Keratinocyte (primary cell): ENCODE results near the gene TGFB1I1. TPM values are rescaled to one million over a fixed set of nuclear protein-coding genes. Genes with fewer than 3 reads are reported as not detected.

Source experiments
- DNase-seq: peaks from one replicate; pipeline ENCODE4 v3.0.0-alpha.2; 2011; ENCODE audit warnings: low read depth, missing footprints, low spot score
- FAIRE-seq: peaks from 2 replicates; lab custom pipeline; 2011; peaks lifted over from hg19 to GRCh38; lab: Jason Lieb, UNC
- H2AFZ ChIP-seq: 2 replicates; pipeline ENCODE4 v1.6.0; 2012; ENCODE audit warnings: low read length, control low read depth, inconsistent platforms; ENCODE audit not compliant: control insufficient read depth
- H3K27ac ChIP-seq: 2 replicates; pipeline ENCODE4 v1.5.1; 2011; ENCODE audit warnings: low read length; ENCODE audit not compliant: control insufficient read depth, insufficient read depth
- H3K27me3 ChIP-seq: 3 replicates; pipeline ENCODE4 v1.6.0; 2011; ENCODE audit warnings: low read length; ENCODE audit not compliant: control insufficient read depth, insufficient read depth; ENCODE audit errors: extremely low read depth
- H3K36me3 ChIP-seq, 2 experiments: 2 replicates in 1 of 2; 3 replicates in 1 of 2; pipeline ENCODE4 v1.5.1; 2011; ENCODE audit warnings: low read length in 2 of 2, mild to moderate bottlenecking in 1 of 2; ENCODE audit not compliant: control insufficient read depth in 2 of 2, insufficient read depth in 2 of 2; ENCODE audit errors: extremely low read depth in 1 of 2
- H3K4me1 ChIP-seq: 3 replicates; pipeline ENCODE4 v1.5.1; 2011; ENCODE audit warnings: low read length; ENCODE audit not compliant: control insufficient read depth, insufficient read depth; ENCODE audit errors: extremely low read depth
- H3K4me2 ChIP-seq: 3 replicates; pipeline ENCODE4 v1.6.0; 2011; ENCODE audit warnings: low read depth, low read length; ENCODE audit not compliant: control insufficient read depth, insufficient read depth; ENCODE audit errors: extremely low read depth
- H3K4me3 ChIP-seq, 3 experiments: fragments of 200-600 bp in 1 of 3; sonication (generic) in 1 of 3; 2 replicates in 2 of 3; 3 replicates in 1 of 3; pipeline ENCODE4 v1.5.1; 2011 to 2016; ENCODE audit warnings: low read length in 3 of 3, mild to moderate bottlenecking in 3 of 3, control low read depth in 2 of 3, inconsistent platforms in 1 of 3, low read depth in 1 of 3, mixed read lengths in 1 of 3, mixed run types in 1 of 3, moderate library complexity in 1 of 3; ENCODE audit not compliant: control insufficient read depth in 2 of 3, insufficient read depth in 2 of 3; ENCODE audit errors: extremely low read depth in 1 of 3
- H3K79me2 ChIP-seq: 2 replicates; pipeline ENCODE4 v1.6.0; 2012; ENCODE audit warnings: low read length; ENCODE audit not compliant: control insufficient read depth, insufficient read depth
- H3K9ac ChIP-seq: 3 replicates; pipeline ENCODE4 v1.6.0; 2011; ENCODE audit warnings: low read length; ENCODE audit not compliant: control insufficient read depth, insufficient read depth; ENCODE audit errors: extremely low read depth
- H3K9me1 ChIP-seq: 3 replicates; pipeline ENCODE4 v1.6.0; 2011; ENCODE audit warnings: low read length; ENCODE audit not compliant: control insufficient read depth, insufficient read depth; ENCODE audit errors: extremely low read depth
- H3K9me3 ChIP-seq: 2 replicates; pipeline ENCODE4 v1.5.1; 2012; ENCODE audit warnings: low read depth, low read length; ENCODE audit not compliant: control insufficient read depth
- H4K20me1 ChIP-seq: 3 replicates; pipeline ENCODE4 v1.6.0; 2011; ENCODE audit warnings: low read length; ENCODE audit not compliant: control insufficient read depth, insufficient read depth; ENCODE audit errors: extremely low read depth
- EZH2 ChIP-seq: IDR thresholded peaks from one replicate; pipeline ENCODE4 v1.6.1; 2012; ENCODE audit warnings: inconsistent platforms, mild to moderate bottlenecking, low read length, moderate library complexity
- dilution Hi-C: fragments of 300-500 bp; cut with MboI; formaldehyde crosslinking; loops from one replicate; pipeline ENCODE4 v1.7.0; 2020; ENCODE audit warnings: low sequenced_read_pairs; ENCODE audit not compliant: extremely low pct_ligation_motif_present
- polyA plus RNA-seq, 5 experiments: library from polyadenylated mRNA; depleted of rRNA in 3 of 5; stranded (reverse) in 3 of 5; stranded (forward) in 1 of 5; unstranded in 1 of 5; fragments of >200 nt; gene quantifications; 1 replicate in 1 of 5; 2 replicates in 3 of 5; 3 replicates in 1 of 5; pipeline versions ENCODE4 v1.2.1 to v1.2.3, GENCODE V29; 2011 to 2012; ENCODE audit warnings: missing spikeins in 2 of 5, low read depth in 1 of 5, low replicate concordance in 1 of 5
- TF ChIP-seq, protein P1 (sequence below), 3 experiments: IDR thresholded peaks in 1 of 3; conservative IDR thresholded peaks in 1 of 3; optimal IDR thresholded peaks in 1 of 3; 2 replicates in 2 of 3; 3 replicates in 1 of 3; pipeline versions ENCODE3 to v1.5.1; 2011; ENCODE audit warnings: low read length in 3 of 3, mild to moderate bottlenecking in 3 of 3, moderate library complexity in 2 of 3, control low read depth in 1 of 3, inconsistent platforms in 1 of 3; ENCODE audit not compliant: insufficient read depth in 2 of 3; ENCODE audit errors: extremely low read depth in 1 of 3

TGFB1I1 gene
- polyA plus RNA-seq, 1 donor (not counting 4 experiments of a cell fraction or from before 2014, with no cell fraction given): 3.7 TPM

DNA sequence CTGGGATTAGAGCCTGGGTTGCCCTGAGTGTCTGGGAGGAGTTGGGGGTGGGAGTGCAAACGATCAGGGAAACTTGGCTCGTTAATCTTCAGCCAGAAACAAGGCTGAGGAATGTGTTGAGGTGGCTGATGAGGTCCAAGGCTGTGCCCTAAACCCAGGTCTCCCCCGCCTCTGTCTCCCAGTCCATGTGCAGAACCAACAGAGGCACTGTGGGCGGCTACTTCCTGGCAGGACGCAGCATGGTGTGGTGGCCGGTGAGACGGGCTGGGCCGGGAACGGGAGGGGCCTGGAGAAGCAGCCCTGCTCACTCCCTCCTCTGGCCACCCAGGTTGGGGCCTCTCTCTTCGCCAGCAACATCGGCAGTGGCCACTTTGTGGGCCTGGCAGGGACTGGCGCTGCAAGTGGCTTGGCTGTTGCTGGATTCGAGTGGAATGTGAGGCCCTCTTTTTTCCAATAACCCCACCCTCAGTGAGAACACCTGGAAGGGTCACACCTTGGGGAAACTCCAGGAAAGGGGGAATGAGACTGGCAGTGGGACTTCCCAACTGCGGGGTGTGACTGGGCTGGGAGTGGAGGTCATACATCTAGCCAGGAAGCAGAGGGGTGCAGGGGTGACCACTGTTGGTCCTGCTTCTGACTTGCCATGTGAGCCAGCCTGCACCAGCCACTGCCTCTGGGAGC is 12.7 kb downstream of the TGFB1I1 start:
- H4K20me1 ChIP-seq: no peaks in the 10 kb centered on the region
- H3K9ac ChIP-seq: no peak overlapping the region
- no peak overlapping the region for H3K27ac ChIP-seq
- no peak overlapping the region for H3K4me3 ChIP-seq
- dilution Hi-C loops: no loop called here
- no peak for TF ChIP-seq EZH2
- H3K4me2 ChIP-seq: no peak overlapping the region
- no peak for FAIRE-seq
- no peak for DNase-seq
- H3K79me2 ChIP-seq: no peaks in the 10 kb centered on the region
- H3K36me3 ChIP-seq: no peaks in the 10 kb centered on the region
- peaks cover 14% of the 10 kb centered on the region for H3K4me1 ChIP-seq
- H3K9me1 ChIP-seq: no peaks in the 10 kb centered on the region
- H3K9me3 ChIP-seq: no peaks in the 10 kb centered on the region
- peaks cover 16% of the 10 kb centered on the region for H3K27me3 ChIP-seq
- no peak overlapping the region for H2AFZ ChIP-seq

DNA sequence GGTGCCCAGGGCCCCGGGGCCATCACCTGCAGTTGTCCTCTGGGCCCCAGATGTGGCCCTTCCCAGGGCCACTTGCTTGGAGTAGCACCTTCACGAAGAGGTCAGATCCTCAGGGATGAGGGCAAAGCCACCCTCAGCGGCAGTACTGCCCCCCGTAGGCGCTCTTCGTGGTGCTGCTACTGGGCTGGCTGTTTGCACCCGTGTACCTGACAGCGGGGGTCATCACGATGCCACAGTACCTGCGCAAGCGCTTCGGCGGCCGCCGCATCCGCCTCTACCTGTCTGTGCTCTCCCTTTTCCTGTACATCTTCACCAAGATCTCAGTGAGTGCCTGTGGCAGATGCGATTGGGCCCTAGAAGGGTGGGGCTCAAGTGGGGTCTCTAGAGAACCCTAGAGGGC is 13.6 kb downstream of the TGFB1I1 start:
- Histone ChIP-seq H3K9me1 (no peaks in the 10 kb centered on the region), H3K9ac (no peak overlapping the region), H3K36me3 (peaks cover 0 to 3% of the 10 kb centered on the region in 2 experiments), H3K9me3 (no peaks in the 10 kb centered on the region), H3K79me2 (no peaks in the 10 kb centered on the region), H3K27me3 (peaks cover 16% of the 10 kb centered on the region), H3K4me1 (peaks cover 14% of the 10 kb centered on the region), H4K20me1 (no peaks in the 10 kb centered on the region), H2AFZ (no peak overlapping the region), H3K27ac (no peak overlapping the region), H3K4me3 (no peak overlapping the region), H3K4me2 (no peak overlapping the region)
- no peak for FAIRE-seq
- dilution Hi-C loops: no loop called here
- TF ChIP-seq, protein P1, sequence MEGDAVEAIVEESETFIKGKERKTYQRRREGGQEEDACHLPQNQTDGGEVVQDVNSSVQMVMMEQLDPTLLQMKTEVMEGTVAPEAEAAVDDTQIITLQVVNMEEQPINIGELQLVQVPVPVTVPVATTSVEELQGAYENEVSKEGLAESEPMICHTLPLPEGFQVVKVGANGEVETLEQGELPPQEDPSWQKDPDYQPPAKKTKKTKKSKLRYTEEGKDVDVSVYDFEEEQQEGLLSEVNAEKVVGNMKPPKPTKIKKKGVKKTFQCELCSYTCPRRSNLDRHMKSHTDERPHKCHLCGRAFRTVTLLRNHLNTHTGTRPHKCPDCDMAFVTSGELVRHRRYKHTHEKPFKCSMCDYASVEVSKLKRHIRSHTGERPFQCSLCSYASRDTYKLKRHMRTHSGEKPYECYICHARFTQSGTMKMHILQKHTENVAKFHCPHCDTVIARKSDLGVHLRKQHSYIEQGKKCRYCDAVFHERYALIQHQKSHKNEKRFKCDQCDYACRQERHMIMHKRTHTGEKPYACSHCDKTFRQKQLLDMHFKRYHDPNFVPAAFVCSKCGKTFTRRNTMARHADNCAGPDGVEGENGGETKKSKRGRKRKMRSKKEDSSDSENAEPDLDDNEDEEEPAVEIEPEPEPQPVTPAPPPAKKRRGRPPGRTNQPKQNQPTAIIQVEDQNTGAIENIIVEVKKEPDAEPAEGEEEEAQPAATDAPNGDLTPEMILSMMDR (optimal IDR thresholded peaks at IDR 0.05 in 1 of 3, IDR thresholded peaks at IDR 0.05 in 1 of 3, conservative IDR thresholded peaks at IDR 0.05 in 1 of 3; ENCODE audit: extremely low read depth in 1 of 3, insufficient read depth in 2 of 3, low read length in 3 of 3): no peak
- TF ChIP-seq EZH2: no peak
- no peak for DNase-seq

DNA sequence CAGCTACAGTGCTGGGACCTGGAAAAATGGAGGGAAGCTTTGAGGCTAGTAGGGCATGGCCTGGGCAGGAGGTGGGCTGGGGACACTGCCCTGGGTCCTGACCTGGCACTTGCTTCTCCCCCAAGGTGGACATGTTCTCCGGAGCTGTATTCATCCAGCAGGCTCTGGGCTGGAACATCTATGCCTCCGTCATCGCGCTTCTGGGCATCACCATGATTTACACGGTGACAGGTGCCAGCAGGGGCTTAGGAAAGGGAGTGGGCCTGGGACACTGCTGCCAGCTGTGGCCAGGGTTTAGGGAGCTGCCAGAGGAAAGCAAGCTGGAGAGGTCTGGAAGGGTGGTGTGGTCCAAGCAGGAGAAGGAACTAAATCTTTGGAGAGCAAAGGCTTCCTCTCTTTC is 14.1 kb downstream of the TGFB1I1 start:
- Histone ChIP-seq H2AFZ (no peak overlapping the region), H4K20me1 (no peaks in the 10 kb centered on the region), H3K27me3 (peaks cover 16% of the 10 kb centered on the region), H3K36me3 (peaks cover 0 to 4% of the 10 kb centered on the region in 2 experiments), H3K4me3 (no peak overlapping the region), H3K27ac (no peak overlapping the region), H3K9me3 (no peaks in the 10 kb centered on the region), H3K4me1 (peaks cover 14% of the 10 kb centered on the region), H3K9me1 (no peaks in the 10 kb centered on the region), H3K9ac (no peak overlapping the region), H3K4me2 (no peak overlapping the region), H3K79me2 (no peaks in the 10 kb centered on the region)
- FAIRE-seq (no peak), DNase-seq (no peak)
- dilution Hi-C loops: no loop called here
- TF ChIP-seq, protein P1 (optimal IDR thresholded peaks at IDR 0.05 in 1 of 3, IDR thresholded peaks at IDR 0.05 in 1 of 3, conservative IDR thresholded peaks at IDR 0.05 in 1 of 3; ENCODE audit: extremely low read depth in 1 of 3, insufficient read depth in 2 of 3, low read length in 3 of 3): no peak
- TF ChIP-seq EZH2: no peak
